GM23248 (cell line): ENCODE data around the gene CNIH3. TPM values are rescaled to one million over a fixed set of nuclear protein-coding genes. Genes with fewer than 3 reads are reported as not detected.

Experiments
- DNase-seq: peaks from one replicate; pipeline ENCODE4 v3.0.0-alpha.2; 2015
- H2AFZ ChIP-seq: fragments of 200-600 bp; sonication (generic); 2 replicates; pipeline ENCODE4 v1.6.1; 2016; ENCODE audit warnings: antibody characterized with exemption
- H3F3A ChIP-seq: fragments of 200-600 bp; sonication (generic); 2 replicates; pipeline ENCODE4 v1.6.1; 2016; ENCODE audit warnings: mild to moderate bottlenecking, antibody characterized with exemption, mixed run types; ENCODE audit not compliant: insufficient read depth
- H3K27ac ChIP-seq: fragments of 200-600 bp; sonication (generic); 2 replicates; pipeline ENCODE4 v1.5.1; 2016; ENCODE audit warnings: mild to moderate bottlenecking
- H3K27me3 ChIP-seq: fragments of 200-600 bp; sonication (generic); replicated peaks from 2 replicates; pipeline ENCODE4 v1.6.1; 2016; ENCODE audit warnings: mild to moderate bottlenecking; ENCODE audit not compliant: insufficient read depth
- H3K36me3 ChIP-seq: fragments of 200-600 bp; sonication (generic); 2 replicates; pipeline ENCODE4 v1.6.1; 2016; ENCODE audit warnings: low read depth, mild to moderate bottlenecking
- H3K4me1 ChIP-seq: fragments of 200-600 bp; sonication (generic); 2 replicates; pipeline ENCODE4 v1.6.1; 2016; ENCODE audit warnings: mild to moderate bottlenecking; ENCODE audit not compliant: insufficient read depth
- H3K4me2 ChIP-seq: fragments of 200-600 bp; sonication (generic); one replicate; pipeline ENCODE4 v1.6.1; 2016; ENCODE audit warnings: mild to moderate bottlenecking; ENCODE audit not compliant: unreplicated experiment
- H3K4me3 ChIP-seq: fragments of 200-600 bp; sonication (generic); 2 replicates; pipeline ENCODE4 v1.5.1; 2016; ENCODE audit warnings: mild to moderate bottlenecking
- H3K79me2 ChIP-seq: fragments of 200-600 bp; sonication (generic); 2 replicates; pipeline ENCODE4 v1.6.1; 2016; ENCODE audit warnings: mild to moderate bottlenecking; ENCODE audit not compliant: insufficient read depth
- H3K9ac ChIP-seq: fragments of 200-600 bp; sonication (generic); 2 replicates; pipeline ENCODE4 v1.6.1; 2016; ENCODE audit warnings: mild to moderate bottlenecking
- H3K9me2 ChIP-seq: fragments of 200-600 bp; sonication (generic); 2 replicates; pipeline ENCODE4 v1.6.1; 2016; ENCODE audit warnings: mixed run types, mild to moderate bottlenecking, moderate library complexity; ENCODE audit not compliant: insufficient read depth
- H3K9me3 ChIP-seq: fragments of 200-600 bp; sonication (generic); one replicate; pipeline ENCODE4 v1.6.1; 2017; ENCODE audit warnings: low read depth
- H4K20me1 ChIP-seq: fragments of 200-600 bp; sonication (generic); 2 replicates; pipeline ENCODE4 v1.6.0; 2016; ENCODE audit not compliant: insufficient read depth
- EZH2 ChIP-seq: fragments of 200-600 bp; sonication (generic); IDR thresholded peaks from 2 replicates; pipeline ENCODE4 v1.6.1; 2018; ENCODE audit warnings: antibody characterized with exemption, mild to moderate bottlenecking; ENCODE audit not compliant: insufficient read depth, poor library complexity, severe bottlenecking
- EZH2phosphoT487 ChIP-seq: fragments of 200-600 bp; sonication (generic); IDR thresholded peaks from 2 replicates; pipeline ENCODE4 v1.6.1; 2018; ENCODE audit warnings: antibody characterized with exemption, moderate library complexity, mild to moderate bottlenecking, low read depth; ENCODE audit not compliant: insufficient read depth
- WGBS, 2 experiments: methylation state at CpG; one replicate each; pipeline ENCODE4 v1.1.6; 2015 to 2017; ENCODE audit warnings: low lambda C conversion rate in 2 of 2, low coverage in 1 of 2; ENCODE audit errors: missing lambda C conversion rate in 2 of 2; 5-methylcytosine and 5-hydroxymethylcytosine counted together
- in situ Hi-C: fragments of 300-500 bp; cut with MboI; formaldehyde crosslinking; loops from 2 replicates; pipeline ENCODE4 v1.15.0; 2020
- polyA plus RNA-seq: library from polyadenylated mRNA; unstranded; fragments of >200 nt; fragmentation: Nextera tagmentation; extraction: Ambion mirVana; gene quantifications from 2 replicates; pipeline ENCODE4 v1.2.1, GENCODE V29; 2016
- total RNA-seq: library from RNA; depleted of rRNA; stranded (reverse); fragments of >200 nt; shearing (Covaris generic); gene quantifications from 2 replicates; pipeline ENCODE4 v1.2.3, GENCODE V29; 2014

The CNIH3 gene
- total and polyA plus RNA-seq, 2 experiments from 2014 or later: 4.7 to 6.4 TPM

GRCh38 chr1:224621813-224622682 is 5.9 kb downstream of the CNIH3 start:
- Histone ChIP-seq H2AFZ (no peak overlapping the region), H4K20me1 (no peaks in the 10 kb centered on the region), H3F3A (peaks cover 25% of the 10 kb centered on the region), H3K27ac (no peak overlapping the region), H3K79me2 (peaks cover 20% of the 10 kb centered on the region), H3K9me3 (no peaks in the 10 kb centered on the region), H3K4me2 (no peak overlapping the region), H3K9ac (no peak overlapping the region), H3K27me3 (no peaks in the 10 kb centered on the region; the same call in 1 of the 2 replicates), H3K9me2 (no peaks in the 10 kb centered on the region), H3K36me3 (no peaks in the 10 kb centered on the region), H3K4me3 (no peak overlapping the region), H3K4me1 (peaks cover 33% of the 10 kb centered on the region)
- in situ Hi-C loops: no loop called here
- 98 to 100% methylated on average over 7 of the region's 7 CpGs for WGBS, 2 experiments
- DNase-seq: no peak
- TF ChIP-seq EZH2 (no peak), EZH2phosphoT487 (no peak)

DNA sequence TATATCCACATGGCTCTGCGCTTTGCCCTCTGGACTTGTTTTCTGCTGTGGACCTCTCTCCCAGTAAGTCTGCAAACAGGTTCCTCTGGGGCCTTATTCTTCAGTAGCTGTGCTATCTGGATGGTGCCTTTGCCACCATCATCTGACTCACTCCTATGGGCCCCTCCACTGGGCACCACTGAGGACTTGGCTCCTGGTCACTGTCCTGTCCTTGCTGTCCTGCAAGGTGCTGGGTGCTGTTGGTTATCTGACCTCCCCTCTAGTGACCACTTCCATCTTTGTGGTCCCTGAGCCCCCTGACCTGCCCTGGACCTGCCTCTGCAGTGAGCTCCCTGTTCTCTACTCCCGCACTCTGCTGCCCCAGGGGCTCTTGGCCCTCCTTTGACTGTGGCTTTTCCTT is 6.7 kb downstream of the CNIH3 start:
- WGBS, 2 experiments: 92 to 100% methylated on average over 2 of the region's 2 CpGs
- peaks cover 25% of the 10 kb centered on the region for H3F3A ChIP-seq
- no peak for DNase-seq
- no peaks in the 10 kb centered on the region for H3K36me3 ChIP-seq
- in situ Hi-C loops: no loop called here
- no peaks in the 10 kb centered on the region for H4K20me1 ChIP-seq
- 0 out of 2 replicates have a peak overlapping the region, but pooled peaks have one; percentile 69 for H3K9ac ChIP-seq
- no peaks in the 10 kb centered on the region for H3K9me2 ChIP-seq
- TF ChIP-seq EZH2 (no peak), EZH2phosphoT487 (no peak)
- H3K4me2 ChIP-seq: peak overlapping the region; percentile 59
- H3K27me3 ChIP-seq: no peaks in the 10 kb centered on the region; the same call in 1 of the 2 replicates
- H3K79me2 ChIP-seq: peaks cover 17% of the 10 kb centered on the region
- no peaks in the 10 kb centered on the region for H3K9me3 ChIP-seq
- no peak overlapping the region for H2AFZ ChIP-seq
- H3K4me1 ChIP-seq: peaks cover 33% of the 10 kb centered on the region
- peak overlapping the region; percentile 77 for H3K27ac ChIP-seq
- no peak overlapping the region for H3K4me3 ChIP-seq

DNA sequence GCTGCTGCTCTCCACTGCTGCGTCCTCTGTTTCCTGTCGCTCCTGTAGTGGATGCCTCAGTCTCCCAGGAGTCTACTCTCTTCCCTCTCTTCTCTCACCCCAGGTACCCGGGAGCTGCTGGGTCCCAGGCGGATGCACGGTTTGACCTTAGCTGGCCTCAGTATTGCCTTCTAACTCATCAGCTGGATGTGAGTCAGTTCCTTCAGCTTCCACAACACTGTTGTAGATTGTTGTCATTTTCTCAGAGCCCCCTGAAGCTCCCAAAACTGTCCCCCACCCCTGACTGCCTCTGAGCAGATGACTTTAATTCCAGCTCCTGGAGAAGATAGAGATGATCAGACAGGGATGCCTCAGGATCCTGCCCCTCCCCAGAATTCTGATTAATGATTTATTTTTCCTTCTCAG is 7.2 kb downstream of the CNIH3 start:
- H3K27ac ChIP-seq: peak overlapping the region; percentile 77
- H3K9ac ChIP-seq: peak overlapping the region; percentile 69
- H3K36me3 ChIP-seq: no peaks in the 10 kb centered on the region
- H3K4me2 ChIP-seq: peak overlapping the region; percentile 59
- WGBS, 2 experiments: 16 to 23% methylated on average over 5 of the region's 5 CpGs
- H3K27me3 ChIP-seq: no peaks in the 10 kb centered on the region
- TF ChIP-seq EZH2phosphoT487 (no peak), EZH2 (no peak)
- H3K4me3 ChIP-seq: no peak overlapping the region
- H4K20me1 ChIP-seq: no peaks in the 10 kb centered on the region
- no peaks in the 10 kb centered on the region for H3K9me2 ChIP-seq
- DNase-seq: peak; percentile 77
- in situ Hi-C loops: no loop called here
- H2AFZ ChIP-seq: 0 out of 2 replicates have a peak overlapping the region, but pooled peaks have one; percentile 8
- no peaks in the 10 kb centered on the region for H3K9me3 ChIP-seq
- H3F3A ChIP-seq: peaks cover 25% of the 10 kb centered on the region
- peaks cover 33% of the 10 kb centered on the region for H3K4me1 ChIP-seq
- peaks cover 17% of the 10 kb centered on the region for H3K79me2 ChIP-seq

DNA sequence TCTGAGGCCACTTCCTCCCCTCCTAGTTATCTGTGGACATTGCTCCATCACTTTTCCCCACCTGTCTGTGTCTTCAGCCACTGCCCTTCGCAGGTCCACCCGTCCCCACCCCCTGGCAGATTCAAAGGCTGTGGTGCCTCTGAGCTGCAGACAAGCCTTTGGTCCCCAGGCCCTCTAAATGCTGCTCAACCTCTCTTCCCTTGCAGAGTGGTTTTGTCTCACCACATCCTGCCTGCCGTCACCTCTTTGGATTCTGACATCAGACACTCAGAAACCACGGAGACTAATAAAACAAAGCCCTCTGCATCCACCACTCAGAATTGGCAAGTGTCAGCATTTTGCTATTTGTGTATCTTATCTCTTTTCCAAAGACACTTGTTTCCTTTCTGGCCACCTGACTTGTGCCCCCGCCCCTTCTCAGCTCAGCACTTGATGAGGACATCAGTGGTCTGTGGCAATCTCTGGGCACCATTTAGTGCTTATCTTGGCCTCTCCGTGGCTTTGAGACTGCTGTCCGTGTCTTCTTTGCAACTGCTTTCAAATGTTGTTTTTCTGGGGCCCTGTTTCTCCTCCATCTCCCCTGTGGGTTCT is 7.7 kb downstream of the CNIH3 start:
- peak; percentile 88 for DNase-seq
- H3K4me1 ChIP-seq: peaks cover 33% of the 10 kb centered on the region
- H3K79me2 ChIP-seq: peaks cover 17% of the 10 kb centered on the region
- H3K27ac ChIP-seq: peak overlapping the region; percentile 77
- no peaks in the 10 kb centered on the region for H3K9me2 ChIP-seq
- H3K9me3 ChIP-seq: no peaks in the 10 kb centered on the region
- no peaks in the 10 kb centered on the region for H4K20me1 ChIP-seq
- H3K9ac ChIP-seq: peak overlapping the region; percentile 69
- WGBS, 2 experiments: 39 to 43% methylated on average over 7 of the region's 7 CpGs
- peaks cover 25% of the 10 kb centered on the region for H3F3A ChIP-seq
- H3K27me3 ChIP-seq: no peaks in the 10 kb centered on the region
- H3K36me3 ChIP-seq: no peaks in the 10 kb centered on the region
- peak overlapping the region; percentile 59 for H3K4me2 ChIP-seq
- in situ Hi-C loops: no loop called here
- 0 out of 2 replicates have a peak overlapping the region, but pooled peaks have one; percentile 8 for H2AFZ ChIP-seq
- TF ChIP-seq EZH2phosphoT487 (no peak), EZH2 (no peak)
- no peak overlapping the region for H3K4me3 ChIP-seq
